T-helper 17 cell (primary cell): Measurements from ENCODE around the gene PSAP. TPM values are rescaled to one million over a fixed set of nuclear protein-coding genes. Genes with fewer than 3 reads are reported as not detected.

Experiments used
- ATAC-seq: fragments of 150-1000 bp; cut with Tn5 transposase; 2 replicates; pipeline ENCODE4 v1.10.0; 2021; ENCODE audit warnings: mild to moderate bottlenecking, moderate library complexity
- DNase-seq, 3 donors: peaks; one replicate each; pipeline versions ENCODE4 v3.0.0 to v3.0.0-alpha.2; 2020 to 2021
- H3K9me3 ChIP-seq: one replicate; pipeline ENCODE4 v1.7.0; 2013; ENCODE audit warnings: low read length, mild to moderate bottlenecking; ENCODE audit not compliant: control insufficient read depth, poor library complexity, severe bottlenecking
- H3K27ac Mint-ChIP-seq: one replicate; pipeline ENCODE4 v1.8.0; 2022; ENCODE audit warnings: mild to moderate bottlenecking, moderate library complexity, mixed read lengths
- H3K27me3 Mint-ChIP-seq: one replicate; pipeline ENCODE4 v1.8.0; 2022; ENCODE audit warnings: mixed read lengths
- H3K36me3 Mint-ChIP-seq: one replicate; pipeline ENCODE4 v1.8.0; 2022; ENCODE audit warnings: low read depth, mixed read lengths
- H3K4me1 Mint-ChIP-seq: one replicate; pipeline ENCODE4 v1.8.0; 2022; ENCODE audit warnings: mild to moderate bottlenecking, mixed read lengths
- H3K4me3 Mint-ChIP-seq: one replicate; pipeline ENCODE4 v1.8.0; 2022; ENCODE audit warnings: mild to moderate bottlenecking, moderate library complexity, mixed read lengths
- total RNA-seq, 4 donors: library from RNA in 2 of 4; stranded (reverse) in 2 of 4; gene quantifications; one replicate each; pipeline ENCODE4 v1.2.3 and lab custom pipeline; 2022 to 2026

The PSAP gene
- total RNA-seq, 2 donors from 2014 or later: 225 to 235 TPM

GRCh38 chr10:71771204-71771603, 79.8 kb downstream of the PSAP start:
- ATAC-seq: no peak
- no peaks in the 10 kb centered on the region for H3K27me3 Mint-ChIP-seq
- peak overlapping the region; percentile 95 for H3K4me3 Mint-ChIP-seq
- H3K36me3 Mint-ChIP-seq: peaks cover 5% of the 10 kb centered on the region
- DNase-seq: no peak
- peaks cover 63% of the 10 kb centered on the region for H3K4me1 Mint-ChIP-seq
- peaks cover 2% of the 10 kb centered on the region for H3K9me3 ChIP-seq
- peak overlapping the region; percentile 96 for H3K27ac Mint-ChIP-seq

GRCh38 chr10:71770789-71771188, 80.3 kb downstream of the PSAP start:
- peak overlapping the region; percentile 95 for H3K4me3 Mint-ChIP-seq
- H3K9me3 ChIP-seq: peaks cover 2% of the 10 kb centered on the region
- H3K36me3 Mint-ChIP-seq: peaks cover 5% of the 10 kb centered on the region
- H3K27me3 Mint-ChIP-seq: no peaks in the 10 kb centered on the region
- ATAC-seq (no peak), DNase-seq (no peak)
- H3K4me1 Mint-ChIP-seq: peaks cover 63% of the 10 kb centered on the region
- peak overlapping the region; percentile 96 for H3K27ac Mint-ChIP-seq

GRCh38 chr10:71770255-71770654, 80.8 kb downstream of the PSAP start:
- H3K9me3 ChIP-seq: peaks cover 2% of the 10 kb centered on the region
- ATAC-seq (no peak), DNase-seq (no peak)
- Mint-ChIP-seq H3K4me1 (peaks cover 63% of the 10 kb centered on the region), H3K27ac (peak overlapping the region; percentile 96), H3K36me3 (peaks cover 5% of the 10 kb centered on the region), H3K4me3 (peak overlapping the region; percentile 95), H3K27me3 (no peaks in the 10 kb centered on the region)

- H3K4me1 Mint-ChIP-seq: peaks cover 63% of the 10 kb centered on the region
- H3K36me3 Mint-ChIP-seq: peaks cover 5% of the 10 kb centered on the region
- no peaks in the 10 kb centered on the region for H3K27me3 Mint-ChIP-seq
- peak overlapping the region; percentile 95 for H3K4me3 Mint-ChIP-seq
- ATAC-seq (peak; percentile 3), DNase-seq (no peak)
- peak overlapping the region; percentile 96 for H3K27ac Mint-ChIP-seq
- peaks cover 2% of the 10 kb centered on the region for H3K9me3 ChIP-seq
Measured at GRCh38 chr10:71769279-71769823, 81.7 kb downstream of the PSAP start.

GRCh38 chr10:71767420-71768035, 83.5 kb downstream of the PSAP start:
- peaks cover 5% of the 10 kb centered on the region for H3K36me3 Mint-ChIP-seq
- no peaks in the 10 kb centered on the region for H3K9me3 ChIP-seq
- H3K27ac Mint-ChIP-seq: peak overlapping the region; percentile 96
- peak overlapping the region; percentile 82 for H3K4me3 Mint-ChIP-seq
- H3K27me3 Mint-ChIP-seq: no peaks in the 10 kb centered on the region
- ATAC-seq (no peak), DNase-seq (no peak)
- peaks cover 63% of the 10 kb centered on the region for H3K4me1 Mint-ChIP-seq

GRCh38 chr10:71766717-71767419, 84.2 kb downstream of the PSAP start:
- no peaks in the 10 kb centered on the region for H3K27me3 Mint-ChIP-seq
- H3K4me1 Mint-ChIP-seq: peaks cover 66% of the 10 kb centered on the region
- DNase-seq (no peak), ATAC-seq (no peak)
- H3K36me3 Mint-ChIP-seq: peaks cover 5% of the 10 kb centered on the region
- H3K9me3 ChIP-seq: no peaks in the 10 kb centered on the region
- peak overlapping the region; percentile 82 for H3K4me3 Mint-ChIP-seq
- H3K27ac Mint-ChIP-seq: peak overlapping the region; percentile 96

Other genes starting within 250 kb of the PSAP start
- under 1 TPM; 0.31 to 0.37 TPM for gene C10orf105, start 131.5 kb downstream of the PSAP start, total RNA-seq
- 100 to 1,000 TPM; 119 to 124 TPM for gene VSIR, start 77.7 kb downstream of the PSAP start, total RNA-seq
- gene CHST3, start 113.1 kb upstream of the PSAP start, total RNA-seq: not detected
- 100 to 1,000 TPM; 603 to 772 TPM for gene SPOCK2, start 237.3 kb upstream of the PSAP start, total RNA-seq